Fibroblast of villous mesenchyme (primary cell): Measurements from ENCODE around the gene ATP8B1. TPM values are rescaled to one million over a fixed set of nuclear protein-coding genes. Genes with fewer than 3 reads are reported as not detected.

Experiments used
- DNase-seq: peaks from one replicate; pipeline ENCODE4 v3.0.0-alpha.2; 2010; ENCODE audit warnings: low read depth
- H3K4me3 ChIP-seq: 2 replicates; pipeline ENCODE4 v1.5.1; 2011; ENCODE audit warnings: low read depth, mild to moderate bottlenecking, low read length
- CTCF ChIP-seq: IDR thresholded peaks from 2 replicates; pipeline ENCODE4 v1.5.1; 2012; ENCODE audit warnings: low read depth, mild to moderate bottlenecking, low read length; ENCODE audit not compliant: insufficient read depth
- total RNA-seq: library from RNA; depleted of rRNA; stranded (reverse); fragments of >200 nt; gene quantifications from 2 replicates; pipeline ENCODE4 v1.2.3, GENCODE V29; 2012

The ATP8B1 gene
- total RNA-seq, 1 donor: 26.3 TPM

GRCh38 chr18:57816208-57816954, 13.3 kb upstream of the ATP8B1 start:
- no peak overlapping the region for H3K4me3 ChIP-seq
- DNase-seq: no peak
- no peak for TF ChIP-seq CTCF

- no peak for DNase-seq
- TF ChIP-seq CTCF: no peak
- no peak overlapping the region for H3K4me3 ChIP-seq
Observed at GRCh38 chr18:57814555-57814954, 11.4 kb upstream of the ATP8B1 start.

DNA sequence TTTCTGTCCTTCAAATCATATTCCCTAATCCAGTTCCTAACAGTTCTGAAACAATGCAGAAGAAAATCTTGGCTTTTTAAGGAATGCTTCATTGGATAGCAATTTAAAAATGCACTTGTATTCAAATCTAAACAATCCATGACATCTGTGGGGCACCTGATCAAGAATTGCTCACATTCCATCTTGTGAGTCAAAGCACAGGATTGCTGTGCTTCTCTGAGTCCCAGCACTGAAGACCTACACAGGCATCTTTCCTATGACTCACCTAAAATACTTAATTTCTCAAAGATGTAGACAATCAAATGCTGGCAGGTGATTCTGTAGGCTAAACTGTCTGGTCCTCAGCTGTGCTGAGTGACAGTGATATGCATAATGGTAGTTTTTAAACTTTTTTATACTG, 10.1 kb upstream of the ATP8B1 start:
- H3K4me3 ChIP-seq: no peak overlapping the region
- TF ChIP-seq CTCF: no peak
- DNase-seq: peak; percentile 77

- H3K4me3 ChIP-seq: no peak overlapping the region
- TF ChIP-seq CTCF: no peak
- no peak for DNase-seq
Observed at GRCh38 chr18:57812126-57812477, 9.0 kb upstream of the ATP8B1 start.

DNA sequence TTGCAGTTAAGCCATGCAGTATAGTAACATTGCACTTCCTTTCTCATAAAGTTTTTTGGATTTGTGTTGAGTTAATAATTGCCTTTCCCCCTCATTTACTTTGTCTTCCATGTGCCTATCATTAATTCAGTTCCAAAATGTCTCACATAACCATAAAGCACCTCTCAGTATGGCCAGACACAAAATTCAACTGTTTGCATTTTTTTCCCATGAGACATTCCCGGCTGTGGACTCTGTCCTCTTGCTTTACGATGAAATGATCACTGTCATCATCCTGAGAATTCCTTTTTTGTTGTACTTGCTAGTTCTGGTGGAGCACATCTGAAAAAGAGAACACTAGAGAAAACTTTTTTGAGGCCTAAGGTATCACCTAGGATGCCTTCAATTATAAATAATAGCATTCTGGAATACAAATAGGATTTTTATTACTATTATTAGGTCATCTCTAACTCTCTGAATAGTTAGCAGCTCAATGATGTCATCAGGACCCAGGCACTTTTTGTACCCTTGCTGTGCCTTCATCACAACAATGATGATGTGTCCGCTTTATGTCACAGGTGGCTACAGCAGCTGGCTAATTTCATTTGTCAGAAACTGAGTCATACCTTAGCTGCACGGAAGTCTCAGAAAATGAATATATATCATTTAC, 8.5 kb upstream of the ATP8B1 start:
- TF ChIP-seq CTCF: no peak
- DNase-seq: peak; percentile 56
- no peak overlapping the region for H3K4me3 ChIP-seq

DNA sequence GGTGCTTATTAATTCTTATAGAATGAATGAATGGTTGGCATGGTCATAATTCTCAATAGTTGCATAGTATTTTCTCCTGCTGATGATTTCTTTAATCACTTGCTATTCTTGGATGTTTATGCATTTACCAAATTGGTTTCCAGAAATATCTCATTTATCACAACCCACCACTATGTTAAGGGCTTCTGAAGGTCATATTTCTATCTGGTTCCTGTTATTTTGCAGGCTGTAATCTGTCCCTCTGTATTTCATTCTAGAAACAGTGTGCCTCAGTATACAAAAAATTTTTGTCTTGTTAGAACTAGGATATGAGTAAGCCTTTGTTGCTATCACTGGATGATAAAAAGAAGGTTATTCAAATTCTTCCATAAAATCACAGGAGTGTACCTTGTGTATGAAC, 6.1 kb upstream of the ATP8B1 start:
- no peak for DNase-seq
- TF ChIP-seq CTCF: no peak
- H3K4me3 ChIP-seq: no peak overlapping the region
